ENCODE results near the gene BBC3. TPM values are rescaled to one million over a fixed set of nuclear protein-coding genes. Genes with fewer than 3 reads are reported as not detected.

The BBC3 gene
- polyA plus RNA-seq, 2 of the 4 experiments (the other 2 are of a cell fraction), result 6.0 to 8.9 TPM

DNA sequence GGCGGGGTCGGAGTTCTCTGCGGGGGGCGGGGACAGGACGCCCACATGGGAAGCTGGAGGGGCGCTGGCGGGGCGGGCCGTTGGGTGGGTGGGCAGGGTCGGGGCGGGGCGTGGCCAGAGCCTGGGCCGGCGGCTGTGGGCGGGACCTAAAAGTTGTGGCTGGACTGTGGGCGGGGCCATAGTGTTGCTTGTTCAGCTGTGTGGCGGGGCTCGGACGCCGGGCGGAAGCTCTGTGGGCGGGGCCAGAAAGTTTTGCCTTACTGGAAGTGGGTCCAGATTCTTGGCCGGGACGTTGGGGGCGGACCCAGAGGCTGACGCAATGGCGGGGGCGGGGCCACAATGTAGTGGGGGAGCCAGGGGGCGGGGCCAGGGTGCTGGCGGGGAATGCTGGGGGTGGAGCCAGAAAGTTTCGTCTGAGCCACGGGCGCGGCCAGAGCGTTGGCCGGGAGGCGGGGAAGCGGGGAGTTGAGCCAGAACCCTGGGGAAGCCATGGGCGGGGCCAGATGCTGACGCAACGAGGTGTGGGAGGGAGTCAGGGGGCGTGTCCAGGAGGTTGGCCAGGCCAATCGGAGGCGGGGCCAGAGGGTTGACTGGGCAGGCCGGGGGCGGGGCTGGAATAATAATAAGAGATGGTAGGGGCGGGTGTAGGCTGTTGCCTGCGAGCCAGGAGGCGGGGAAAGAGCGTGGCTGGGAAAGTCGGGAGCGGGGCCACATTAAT lies 25.9 kb upstream of the BBC3 start:
- H3K27ac ChIP-seq, result peak overlapping the region; percentile 91 to 92
- TF ChIP-seq TFCP2L1 (CRISPR knock-in tag; IDR thresholded peaks at IDR 0.05) (0 out of 2 replicates have a peak, but pooled peaks have one; percentile 61), KDM5A (IDR thresholded peaks at IDR 0.05) (no peak), HOXB5 (CRISPR knock-in tag; IDR thresholded peaks at IDR 0.05) (no peak), RCOR1 (IDR thresholded peaks at IDR 0.05; ENCODE audit: low read depth, low read length) (no peak), ZNF302 (CRISPR knock-in tag; IDR thresholded peaks at IDR 0.05) (no peak), BCL3 (IDR thresholded peaks at IDR 0.05) (no peak), SMC3 (IDR thresholded peaks at IDR 0.05) (no peak), GATA3 (IDR thresholded peaks at IDR 0.05; ENCODE audit: borderline replicate concordance) (no peak), FOSL2 (IDR thresholded peaks at IDR 0.05) (no peak), FOSL2 (CRISPR knock-in tag; IDR thresholded peaks at IDR 0.05) (no peak; the same call in 1 of the 2 replicates), EP300 (IDR thresholded peaks at IDR 0.05) (no peak), HES2 (IDR thresholded peaks at IDR 0.05) (no peak), POLR2AphosphoS2 (conservative IDR thresholded peaks at IDR 0.05; ENCODE audit: low read length) (no peak), HEYL (CRISPR knock-in tag; IDR thresholded peaks at IDR 0.05) (no peak), CTCF (IDR thresholded peaks at IDR 0.05) (no peak), CBX2 (IDR thresholded peaks at IDR 0.05; ENCODE audit: borderline replicate concordance, low read depth) (no peak), BHLHE40 (IDR thresholded peaks at IDR 0.05; ENCODE audit: low read depth, low read length) (no peak), CHD4 (IDR thresholded peaks at IDR 0.05; ENCODE audit: borderline replicate concordance) (no peak), NR3C1 (IDR thresholded peaks at IDR 0.05) (no peak), RNF2 (IDR thresholded peaks at IDR 0.05; ENCODE audit: borderline replicate concordance, low read depth) (no peak), HOXA7 (CRISPR knock-in tag; IDR thresholded peaks at IDR 0.05) (no peak), MYC (IDR thresholded peaks at IDR 0.05; ENCODE audit: borderline replicate concordance, low read length) (peak; percentile 24; the same call in 1 of the 2 replicates), PHF8 (IDR thresholded peaks at IDR 0.05; ENCODE audit: borderline replicate concordance, low read depth) (no peak), CBX8 (IDR thresholded peaks at IDR 0.05) (no peak), USF2 (IDR thresholded peaks at IDR 0.05) (no peak), ZC3H11A (IDR thresholded peaks at IDR 0.05) (no peak), FOSB (CRISPR knock-in tag; IDR thresholded peaks at IDR 0.05) (no peak), HDAC2 (IDR thresholded peaks at IDR 0.05) (no peak), RAD21 (conservative IDR thresholded peaks at IDR 0.05 in 1 of 2, IDR thresholded peaks at IDR 0.05 in 1 of 2) (no peak)
- TF ChIP-seq, protein P1, sequence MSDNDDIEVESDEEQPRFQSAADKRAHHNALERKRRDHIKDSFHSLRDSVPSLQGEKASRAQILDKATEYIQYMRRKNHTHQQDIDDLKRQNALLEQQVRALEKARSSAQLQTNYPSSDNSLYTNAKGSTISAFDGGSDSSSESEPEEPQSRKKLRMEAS (IDR thresholded peaks at IDR 0.05), result no peak
- TF ChIP-seq, protein P2, sequence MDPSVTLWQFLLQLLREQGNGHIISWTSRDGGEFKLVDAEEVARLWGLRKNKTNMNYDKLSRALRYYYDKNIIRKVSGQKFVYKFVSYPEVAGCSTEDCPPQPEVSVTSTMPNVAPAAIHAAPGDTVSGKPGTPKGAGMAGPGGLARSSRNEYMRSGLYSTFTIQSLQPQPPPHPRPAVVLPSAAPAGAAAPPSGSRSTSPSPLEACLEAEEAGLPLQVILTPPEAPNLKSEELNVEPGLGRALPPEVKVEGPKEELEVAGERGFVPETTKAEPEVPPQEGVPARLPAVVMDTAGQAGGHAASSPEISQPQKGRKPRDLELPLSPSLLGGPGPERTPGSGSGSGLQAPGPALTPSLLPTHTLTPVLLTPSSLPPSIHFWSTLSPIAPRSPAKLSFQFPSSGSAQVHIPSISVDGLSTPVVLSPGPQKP (IDR thresholded peaks at IDR 0.05; ENCODE audit: low read depth, low read length), result no peak
- TF ChIP-seq, protein P3, sequence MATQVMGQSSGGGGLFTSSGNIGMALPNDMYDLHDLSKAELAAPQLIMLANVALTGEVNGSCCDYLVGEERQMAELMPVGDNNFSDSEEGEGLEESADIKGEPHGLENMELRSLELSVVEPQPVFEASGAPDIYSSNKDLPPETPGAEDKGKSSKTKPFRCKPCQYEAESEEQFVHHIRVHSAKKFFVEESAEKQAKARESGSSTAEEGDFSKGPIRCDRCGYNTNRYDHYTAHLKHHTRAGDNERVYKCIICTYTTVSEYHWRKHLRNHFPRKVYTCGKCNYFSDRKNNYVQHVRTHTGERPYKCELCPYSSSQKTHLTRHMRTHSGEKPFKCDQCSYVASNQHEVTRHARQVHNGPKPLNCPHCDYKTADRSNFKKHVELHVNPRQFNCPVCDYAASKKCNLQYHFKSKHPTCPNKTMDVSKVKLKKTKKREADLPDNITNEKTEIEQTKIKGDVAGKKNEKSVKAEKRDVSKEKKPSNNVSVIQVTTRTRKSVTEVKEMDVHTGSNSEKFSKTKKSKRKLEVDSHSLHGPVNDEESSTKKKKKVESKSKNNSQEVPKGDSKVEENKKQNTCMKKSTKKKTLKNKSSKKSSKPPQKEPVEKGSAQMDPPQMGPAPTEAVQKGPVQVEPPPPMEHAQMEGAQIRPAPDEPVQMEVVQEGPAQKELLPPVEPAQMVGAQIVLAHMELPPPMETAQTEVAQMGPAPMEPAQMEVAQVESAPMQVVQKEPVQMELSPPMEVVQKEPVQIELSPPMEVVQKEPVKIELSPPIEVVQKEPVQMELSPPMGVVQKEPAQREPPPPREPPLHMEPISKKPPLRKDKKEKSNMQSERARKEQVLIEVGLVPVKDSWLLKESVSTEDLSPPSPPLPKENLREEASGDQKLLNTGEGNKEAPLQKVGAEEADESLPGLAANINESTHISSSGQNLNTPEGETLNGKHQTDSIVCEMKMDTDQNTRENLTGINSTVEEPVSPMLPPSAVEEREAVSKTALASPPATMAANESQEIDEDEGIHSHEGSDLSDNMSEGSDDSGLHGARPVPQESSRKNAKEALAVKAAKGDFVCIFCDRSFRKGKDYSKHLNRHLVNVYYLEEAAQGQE (IDR thresholded peaks at IDR 0.05), result no peak

More for the DNA sequence above, 25.9 kb upstream of the BBC3 start:
- POLR2A ChIA-PET, result interaction anchor here (0.5 to 5.8 kb wide), 27 partner anchors 9 to 1747 kb away, joined by 3 to 77 read pairs (median 4); partner anchors contain the start of genes DHX34, EHD2, INAFM1 and IRF2BP1
- CTCF ChIA-PET, result interaction anchor here (0.8 to 16.0 kb wide), 13 partner anchors 10 to 135 kb away, joined by 3 to 893 read pairs (median 5); no protein-coding TSS in a partner anchor
- WGBS (ENCODE audit: missing lambda C conversion rate), result 1% methylated on average over 25 of the region's 52 CpGs
- H3K4me1 ChIP-seq, result peaks cover 30% of the 10 kb centered on the region
- peak; percentile 46 for FAIRE-seq
- peak overlapping the region; percentile 91; the same call in 1 of the 3 replicates for H3K4me2 ChIP-seq
- no peaks in the 10 kb centered on the region for H3K9me3 ChIP-seq
- ATAC-seq, result peak; percentile 71 to 85
- DNase-seq (ENCODE audit: low read depth in 1 of 2, low spot score in 1 of 2), result peak; percentile 99 to 100
- H3K4me3 ChIP-seq, result peak overlapping the region; percentile 61

Measured in A549 (cell line).